Activated CD8-positive, alpha-beta T cell treated with anti-CD3 and anti-CD28 coated beads, Interleukin-2, amount 10 ng/mL, durations not matched to agents 7 days and 5 days (primary cell): ENCODE measurements around the gene TMEM179. TPM values are rescaled to one million over a fixed set of nuclear protein-coding genes. Genes with fewer than 3 reads are reported as not detected.
A peak's percentile ranks its signal among the peaks of the same experiment; 100 is the strongest.

Source experiments
- ATAC-seq: fragments of 150-1000 bp; cut with Tn5 transposase; one replicate; pipeline ENCODE4 v1.10.0; 2021; ENCODE audit warnings: moderate library complexity
- CTCF ChIA-PET: fragments of 350-600 bp; sonication (Branson Sonifier 250); formaldehyde crosslinking; loops from one replicate; lab custom pipeline; 2021; ENCODE audit warnings: antibody characterized with exemption; lab: Charles Lee
- POLR2A ChIA-PET: fragments of 350-600 bp; sonication (Branson Sonifier 250); formaldehyde crosslinking; loops from one replicate; lab custom pipeline; 2021; ENCODE audit warnings: antibody characterized with exemption; lab: Charles Lee
- DNase-seq: peaks from one replicate; pipeline ENCODE4 v3.0.0-alpha.2; 2020
- H3K27ac Mint-ChIP-seq: one replicate; pipeline ENCODE4 v1.8.0; 2021; ENCODE audit warnings: mild to moderate bottlenecking, mixed read lengths
- H3K27me3 Mint-ChIP-seq: one replicate; pipeline ENCODE4 v1.8.0; 2021; ENCODE audit warnings: low read depth, mixed read lengths
- H3K36me3 Mint-ChIP-seq: one replicate; pipeline ENCODE4 v1.8.0; 2021; ENCODE audit warnings: low read depth, mixed read lengths
- H3K4me1 Mint-ChIP-seq: one replicate; pipeline ENCODE4 v1.8.0; 2021; ENCODE audit warnings: low read depth, mixed read lengths
- H3K4me3 Mint-ChIP-seq: one replicate; pipeline ENCODE4 v1.8.0; 2021; ENCODE audit warnings: mild to moderate bottlenecking, mixed read lengths
- H3K9me3 Mint-ChIP-seq: one replicate; pipeline ENCODE4 v1.8.0; 2022; ENCODE audit warnings: mixed read lengths; ENCODE audit not compliant: insufficient read depth
- total RNA-seq, 2 experiments: library from RNA; stranded (reverse); gene quantifications; one replicate each; pipeline ENCODE4 v1.2.3, GENCODE V29; 2021

The TMEM179 gene
- total RNA-seq, 2 experiments from 2014 or later = not detected

DNA sequence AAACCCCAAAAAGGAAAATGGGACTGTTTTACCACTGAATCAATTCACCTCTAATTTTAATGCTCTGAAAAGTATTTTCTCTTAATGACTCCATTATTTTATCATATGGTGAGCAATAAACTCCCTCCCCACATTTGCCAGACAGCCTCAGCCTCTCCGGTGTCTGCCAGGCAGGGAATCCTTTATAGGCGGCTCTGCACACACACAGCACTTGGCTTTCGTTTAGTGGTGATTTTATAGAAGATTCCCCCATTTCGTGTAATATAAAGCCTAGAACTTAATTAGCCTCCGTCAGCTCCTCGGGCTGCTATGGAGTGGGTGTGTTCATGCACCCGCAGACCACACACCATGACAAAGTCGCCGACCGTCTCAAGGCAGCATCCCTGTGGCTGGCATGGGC is 35.1 kb downstream of the TMEM179 start:
- CTCF ChIA-PET = no interaction called here
- POLR2A ChIA-PET = no interaction called here
- no peak for ATAC-seq

GRCh38 chr14:104568620-104569019 is 36.0 kb downstream of the TMEM179 start:
- no peak for ATAC-seq
- DNase-seq = no peak
- ChIA-PET POLR2A (no interaction called here), CTCF (no interaction called here)
- Mint-ChIP-seq H3K4me1 (peaks cover 2% of the 10 kb centered on the region), H3K27ac (no peak overlapping the region), H3K27me3 (no peaks in the 10 kb centered on the region), H3K4me3 (no peak overlapping the region), H3K36me3 (no peaks in the 10 kb centered on the region), H3K9me3 (no peaks in the 10 kb centered on the region)

More for the DNA sequence above, 35.1 kb downstream of the TMEM179 start:
- Mint-ChIP-seq H3K4me3 (no peak overlapping the region), H3K27me3 (no peaks in the 10 kb centered on the region), H3K9me3 (no peaks in the 10 kb centered on the region), H3K4me1 (no peaks in the 10 kb centered on the region), H3K36me3 (no peaks in the 10 kb centered on the region), H3K27ac (no peak overlapping the region)
- DNase-seq = no peak

DNA sequence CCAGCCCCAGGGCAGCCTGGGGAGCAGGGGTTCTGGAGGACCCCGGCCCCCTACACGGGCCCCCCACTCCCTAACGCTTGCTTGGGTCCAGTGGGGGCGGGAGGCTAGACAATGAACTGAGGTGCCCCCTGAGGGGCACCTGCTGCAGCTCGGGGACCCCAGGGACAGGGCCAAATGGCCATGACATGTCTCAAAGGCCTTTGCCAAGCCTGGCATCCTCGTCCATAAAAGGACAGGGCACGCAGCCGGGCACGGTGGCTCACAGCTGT is 36.7 kb downstream of the TMEM179 start:
- POLR2A ChIA-PET = no interaction called here
- Mint-ChIP-seq H3K27ac (no peak overlapping the region), H3K4me3 (no peak overlapping the region), H3K9me3 (no peaks in the 10 kb centered on the region), H3K4me1 (peaks cover 2% of the 10 kb centered on the region), H3K27me3 (no peaks in the 10 kb centered on the region), H3K36me3 (no peaks in the 10 kb centered on the region)
- ATAC-seq = no peak
- CTCF ChIA-PET = no interaction called here
- DNase-seq = no peak

DNA sequence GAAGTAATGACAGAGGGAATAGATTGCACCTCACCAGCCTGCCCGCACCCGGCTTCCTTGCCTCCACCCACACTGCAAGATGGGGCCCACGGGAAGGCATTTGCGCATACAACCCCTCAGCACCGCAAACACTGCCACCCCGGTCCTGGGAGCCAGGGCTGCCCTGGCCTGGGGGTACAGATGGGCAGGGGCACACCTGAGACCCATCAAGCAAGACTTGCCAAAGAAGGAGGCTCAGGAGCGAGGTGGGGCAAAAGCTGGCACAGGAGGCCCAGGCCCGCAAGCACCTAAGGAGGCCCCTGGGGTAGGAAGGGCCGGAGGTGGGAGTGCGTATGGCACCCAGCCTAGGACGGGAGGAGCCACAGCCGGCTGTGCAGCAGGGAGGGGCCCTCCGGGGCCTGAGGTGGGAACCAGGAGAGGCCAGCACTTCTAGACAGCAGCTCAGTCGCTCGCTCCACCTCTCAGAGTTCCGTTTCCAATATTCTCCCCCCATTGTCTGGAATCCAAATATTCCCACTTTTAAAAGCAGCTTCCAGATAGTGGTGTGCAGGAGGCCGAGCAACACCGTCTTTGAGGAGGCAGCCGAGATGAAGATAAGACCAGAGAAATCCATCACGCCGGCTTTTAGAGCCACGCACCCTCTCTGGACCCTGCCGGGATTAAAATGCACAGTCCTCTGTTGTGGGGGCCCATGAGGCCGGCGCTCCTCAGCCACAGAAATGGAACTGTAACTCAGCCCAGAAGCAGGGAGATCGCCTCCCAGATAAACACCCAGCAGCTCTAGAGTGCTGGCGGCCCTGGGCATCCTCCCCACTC is 37.2 kb downstream of the TMEM179 start:
- no peak for DNase-seq
- no peaks in the 10 kb centered on the region for H3K36me3 Mint-ChIP-seq
- no peak for ATAC-seq
- no peaks in the 10 kb centered on the region for H3K9me3 Mint-ChIP-seq
- H3K4me3 Mint-ChIP-seq = no peak overlapping the region
- POLR2A ChIA-PET = no interaction called here
- no peaks in the 10 kb centered on the region for H3K27me3 Mint-ChIP-seq
- H3K27ac Mint-ChIP-seq = no peak overlapping the region
- CTCF ChIA-PET = no interaction called here
- H3K4me1 Mint-ChIP-seq = peaks cover 2% of the 10 kb centered on the region

GRCh38 chr14:104564744-104565679 is 39.6 kb downstream of the TMEM179 start:
- no peaks in the 10 kb centered on the region for H3K27me3 Mint-ChIP-seq
- ChIA-PET POLR2A (no interaction called here), CTCF (interaction anchor here (0.6 to 2.5 kb wide), 8 partner anchors 11 to 488 kb away, joined by 3 to 16 read pairs (median 4); no protein-coding TSS in a partner anchor)
- DNase-seq (no peak), ATAC-seq (no peak)
- H3K27ac Mint-ChIP-seq = no peak overlapping the region
- no peaks in the 10 kb centered on the region for H3K9me3 Mint-ChIP-seq
- no peaks in the 10 kb centered on the region for H3K36me3 Mint-ChIP-seq
- H3K4me1 Mint-ChIP-seq = peaks cover 2% of the 10 kb centered on the region
- no peak overlapping the region for H3K4me3 Mint-ChIP-seq

GRCh38 chr14:104563742-104564615 is 40.6 kb downstream of the TMEM179 start:
- DNase-seq (peak; percentile 70), ATAC-seq (peak; percentile 74)
- Mint-ChIP-seq H3K9me3 (no peaks in the 10 kb centered on the region), H3K4me1 (peaks cover 2% of the 10 kb centered on the region), H3K27me3 (no peaks in the 10 kb centered on the region), H3K4me3 (no peak overlapping the region), H3K36me3 (no peaks in the 10 kb centered on the region), H3K27ac (no peak overlapping the region)
- ChIA-PET CTCF (interaction anchor here (0.6 to 2.5 kb wide), 8 partner anchors 10 to 486 kb away, joined by 3 to 16 read pairs (median 4); no protein-coding TSS in a partner anchor), POLR2A (no interaction called here)

DNA sequence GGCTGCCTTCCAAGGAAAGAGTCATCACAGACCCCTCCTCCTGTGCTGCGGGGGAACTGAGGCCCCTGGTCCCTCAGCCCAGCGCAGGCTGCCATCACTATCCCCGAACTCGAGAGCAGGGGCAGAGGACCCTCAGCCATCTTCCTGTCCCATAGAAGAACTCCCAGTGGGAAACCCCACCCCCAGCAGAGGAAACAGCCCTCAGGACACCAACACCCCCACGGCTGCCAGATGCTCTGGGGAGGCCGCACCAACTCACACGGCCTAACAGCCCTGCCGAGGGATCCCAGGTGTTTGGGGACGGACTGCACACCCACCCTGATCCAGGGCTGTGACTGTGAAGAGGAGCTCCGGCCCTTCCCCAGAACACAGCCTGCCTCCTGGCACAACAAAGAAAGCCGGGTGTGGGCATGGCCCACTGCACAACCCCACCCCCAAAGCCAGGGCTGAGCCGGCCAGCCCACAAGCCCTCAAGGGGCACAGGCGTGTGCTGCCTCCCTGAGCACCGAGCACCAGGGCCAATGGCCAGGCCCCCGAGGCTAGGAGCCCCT is 41.3 kb downstream of the TMEM179 start:
- CTCF ChIA-PET = no interaction called here
- no peak overlapping the region for H3K4me3 Mint-ChIP-seq
- no peaks in the 10 kb centered on the region for H3K36me3 Mint-ChIP-seq
- H3K4me1 Mint-ChIP-seq = peaks cover 2% of the 10 kb centered on the region
- DNase-seq = no peak
- H3K27ac Mint-ChIP-seq = no peak overlapping the region
- no peak for ATAC-seq
- no peaks in the 10 kb centered on the region for H3K9me3 Mint-ChIP-seq
- H3K27me3 Mint-ChIP-seq = no peaks in the 10 kb centered on the region
- POLR2A ChIA-PET = no interaction called here

DNA sequence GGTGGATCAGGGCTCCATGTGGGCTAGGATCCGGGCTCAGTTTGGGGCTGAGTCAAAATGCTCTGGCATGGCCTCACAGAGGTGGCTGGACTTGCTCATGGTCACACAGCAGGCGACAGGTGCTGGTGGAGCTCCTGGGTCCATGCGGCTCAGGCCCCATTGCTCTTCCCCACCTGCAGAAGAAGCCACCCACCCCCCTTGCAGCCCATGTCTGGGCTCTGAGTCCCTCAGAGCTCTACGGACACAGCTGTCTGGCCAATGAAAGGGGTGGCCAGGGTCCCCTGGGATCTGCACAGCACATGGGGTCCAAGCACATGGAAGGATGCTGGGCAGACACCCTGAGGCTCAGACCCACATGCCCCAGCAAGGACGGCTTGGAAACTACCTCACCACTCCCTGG is 42.0 kb downstream of the TMEM179 start:
- H3K27me3 Mint-ChIP-seq = no peaks in the 10 kb centered on the region
- H3K27ac Mint-ChIP-seq = no peak overlapping the region
- peaks cover 2% of the 10 kb centered on the region for H3K4me1 Mint-ChIP-seq
- DNase-seq (no peak), ATAC-seq (no peak)
- H3K9me3 Mint-ChIP-seq = no peaks in the 10 kb centered on the region
- CTCF ChIA-PET = interaction anchor here (1.0 kb wide), 1 partner anchor 484 kb away, joined by 4 read pairs; no protein-coding TSS in a partner anchor
- no peaks in the 10 kb centered on the region for H3K36me3 Mint-ChIP-seq
- POLR2A ChIA-PET = no interaction called here
- no peak overlapping the region for H3K4me3 Mint-ChIP-seq

- no peak for DNase-seq
- ChIA-PET CTCF (interaction anchor here (1.0 kb wide), 1 partner anchor 484 kb away, joined by 4 read pairs; no protein-coding TSS in a partner anchor), POLR2A (interaction anchor here (0.6 kb wide), 1 partner anchor 10 kb away, joined by 3 read pairs; no protein-coding TSS in a partner anchor)
- Mint-ChIP-seq H3K4me3 (no peak overlapping the region), H3K27me3 (no peaks in the 10 kb centered on the region), H3K36me3 (no peaks in the 10 kb centered on the region), H3K27ac (no peak overlapping the region), H3K9me3 (no peaks in the 10 kb centered on the region), H3K4me1 (peaks cover 2% of the 10 kb centered on the region)
- ATAC-seq = no peak
Observed at GRCh38 chr14:104561632-104562495, 42.7 kb downstream of the TMEM179 start.

DNA sequence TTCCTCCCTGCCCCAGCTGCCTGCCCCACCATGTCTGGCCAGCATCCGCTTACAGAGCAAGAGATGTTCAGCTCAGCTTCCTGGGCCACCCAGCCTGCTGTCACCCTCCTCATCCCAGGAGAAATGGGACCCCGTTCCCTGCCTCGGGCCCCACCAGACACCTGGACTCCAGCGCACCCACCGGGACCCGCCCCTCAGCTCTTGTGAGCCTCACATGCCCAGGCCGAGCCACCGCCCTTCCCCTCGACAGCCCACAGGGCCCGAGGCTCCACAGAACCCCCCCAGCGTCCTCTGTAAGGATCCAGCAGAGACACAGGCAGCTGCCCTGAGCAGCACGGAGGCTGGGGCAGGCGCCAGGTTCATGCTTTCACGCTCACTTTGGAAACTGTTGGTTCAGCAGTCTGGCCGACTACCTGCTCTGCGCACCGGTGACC is 43.4 kb downstream of the TMEM179 start:
- Mint-ChIP-seq H3K27ac (no peak overlapping the region), H3K9me3 (no peaks in the 10 kb centered on the region), H3K27me3 (no peaks in the 10 kb centered on the region), H3K4me3 (no peak overlapping the region), H3K36me3 (no peaks in the 10 kb centered on the region), H3K4me1 (peaks cover 2% of the 10 kb centered on the region)
- DNase-seq = no peak
- POLR2A ChIA-PET = interaction anchor here (0.6 kb wide), 1 partner anchor 1086 kb away, joined by 3 read pairs; no protein-coding TSS in a partner anchor
- CTCF ChIA-PET = no interaction called here
- no peak for ATAC-seq
